Lower lobe of right lung (tissue), 2 donors: ENCODE measurements around the gene SIL1. TPM values are rescaled to one million over a fixed set of nuclear protein-coding genes. Genes with fewer than 3 reads are reported as not detected.

Experiments
- ATAC-seq, 2 donors: fragments of 200-7000 bp; cut with Tn5 transposase; one replicate each; pipeline ENCODE4 v1.9.1; 2020 to 2022; ENCODE audit warnings: mild to moderate bottlenecking in 2 of 2, moderate library complexity in 2 of 2
- DNase-seq: peaks from one replicate; pipeline ENCODE4 v3.0.0-alpha.2; 2020
- H3K27ac ChIP-seq: fragments of 200-600 bp; one replicate; pipeline ENCODE4 v1.8.0; 2022
- H3K27me3 ChIP-seq: fragments of 200-600 bp; one replicate; pipeline ENCODE4 v1.8.0; 2022; ENCODE audit warnings: low read depth
- H3K36me3 ChIP-seq: fragments of 200-600 bp; one replicate; pipeline ENCODE4 v1.8.0; 2022; ENCODE audit warnings: mild to moderate bottlenecking
- H3K4me1 ChIP-seq: fragments of 200-600 bp; one replicate; pipeline ENCODE4 v1.8.0; 2022
- H3K4me3 ChIP-seq: fragments of 200-600 bp; one replicate; pipeline ENCODE4 v1.8.0; 2022; ENCODE audit warnings: mild to moderate bottlenecking
- H3K9me3 ChIP-seq: fragments of 200-600 bp; one replicate; pipeline ENCODE4 v1.8.0; 2022
- intact Hi-C: fragments of 100-400 bp; cut with DNase I; formaldehyde crosslinking; loops from one replicate; pipeline ENCODE4 v1.11.0; 2022
- total RNA-seq: library from RNA; stranded (reverse); fragmentation: NEBNext Ultra II Directional; extraction: Animal tissue kit (Norgen Biotek cat#: 25700); gene quantifications from one replicate; pipeline ENCODE4 v1.2.1, GENCODE V29; 2021
- TF ChIP-seq, protein P1 (sequence below): fragments of 200-600 bp; IDR thresholded peaks from one replicate; pipeline ENCODE4 v1.8.0; 2022; ENCODE audit warnings: antibody characterized with exemption, mild to moderate bottlenecking
- donor health status: DM: no; HTN: yes; CAD: no; lungs with severe emphysema.

SIL1 gene
- total RNA-seq, 1 donor from 2014 or later, result 40.6 TPM

DNA sequence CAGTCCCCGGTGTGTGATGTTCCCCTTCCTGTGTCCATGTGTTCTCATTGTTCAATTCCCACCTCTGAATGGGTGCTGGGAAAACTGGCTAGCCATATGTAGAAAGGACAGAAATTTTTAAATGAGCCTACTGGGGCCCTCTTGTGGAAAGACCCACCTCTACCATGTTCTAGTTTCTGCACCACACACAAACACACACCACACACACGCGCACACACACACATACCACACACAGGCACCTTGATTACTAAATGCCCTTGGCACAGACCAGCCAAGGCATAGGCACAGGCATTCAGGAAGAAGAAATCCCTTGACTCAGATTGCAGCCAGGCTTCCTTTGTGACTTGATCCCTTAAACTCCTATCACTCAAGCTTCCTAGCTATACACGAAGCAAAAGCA lies 60.5 kb downstream of the SIL1 start:
- intact Hi-C loops, result no loop called here
- no peak for DNase-seq
- H3K4me1 ChIP-seq, result peaks cover 43% of the 10 kb centered on the region
- no peaks in the 10 kb centered on the region for H3K36me3 ChIP-seq
- no peaks in the 10 kb centered on the region for H3K9me3 ChIP-seq
- TF ChIP-seq, protein P1, sequence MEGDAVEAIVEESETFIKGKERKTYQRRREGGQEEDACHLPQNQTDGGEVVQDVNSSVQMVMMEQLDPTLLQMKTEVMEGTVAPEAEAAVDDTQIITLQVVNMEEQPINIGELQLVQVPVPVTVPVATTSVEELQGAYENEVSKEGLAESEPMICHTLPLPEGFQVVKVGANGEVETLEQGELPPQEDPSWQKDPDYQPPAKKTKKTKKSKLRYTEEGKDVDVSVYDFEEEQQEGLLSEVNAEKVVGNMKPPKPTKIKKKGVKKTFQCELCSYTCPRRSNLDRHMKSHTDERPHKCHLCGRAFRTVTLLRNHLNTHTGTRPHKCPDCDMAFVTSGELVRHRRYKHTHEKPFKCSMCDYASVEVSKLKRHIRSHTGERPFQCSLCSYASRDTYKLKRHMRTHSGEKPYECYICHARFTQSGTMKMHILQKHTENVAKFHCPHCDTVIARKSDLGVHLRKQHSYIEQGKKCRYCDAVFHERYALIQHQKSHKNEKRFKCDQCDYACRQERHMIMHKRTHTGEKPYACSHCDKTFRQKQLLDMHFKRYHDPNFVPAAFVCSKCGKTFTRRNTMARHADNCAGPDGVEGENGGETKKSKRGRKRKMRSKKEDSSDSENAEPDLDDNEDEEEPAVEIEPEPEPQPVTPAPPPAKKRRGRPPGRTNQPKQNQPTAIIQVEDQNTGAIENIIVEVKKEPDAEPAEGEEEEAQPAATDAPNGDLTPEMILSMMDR, result no peak
- H3K4me3 ChIP-seq, result no peak overlapping the region
- no peak overlapping the region for H3K27ac ChIP-seq
- ATAC-seq, result peak; percentile 43 to 54
- H3K27me3 ChIP-seq, result no peaks in the 10 kb centered on the region

DNA sequence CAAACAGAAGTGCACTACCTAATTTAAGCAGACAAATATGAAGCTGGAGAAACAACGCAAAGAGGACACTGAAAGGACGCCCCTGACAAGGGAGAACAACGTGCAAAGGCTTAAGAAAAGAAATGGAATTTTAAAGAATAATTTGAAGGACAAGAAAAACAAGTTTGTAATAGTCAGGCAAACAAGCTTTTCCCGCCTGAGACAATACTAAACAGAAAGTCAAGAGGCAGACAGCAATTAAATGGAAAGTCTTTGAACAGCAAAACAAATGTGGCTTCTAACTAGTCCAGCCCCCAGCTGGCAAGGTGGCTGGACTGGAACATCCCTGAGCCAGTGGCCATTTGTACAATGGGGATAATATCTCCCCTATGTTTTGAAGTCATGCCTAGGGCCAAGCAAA lies 63.3 kb downstream of the SIL1 start:
- Histone ChIP-seq H3K9me3 (no peaks in the 10 kb centered on the region), H3K4me1 (peaks cover 40% of the 10 kb centered on the region), H3K36me3 (no peaks in the 10 kb centered on the region), H3K27me3 (no peaks in the 10 kb centered on the region), H3K4me3 (no peak overlapping the region), H3K27ac (no peak overlapping the region)
- TF ChIP-seq, protein P1, result no peak
- no peak for ATAC-seq
- DNase-seq, result no peak
- intact Hi-C loops, result no loop called here

DNA sequence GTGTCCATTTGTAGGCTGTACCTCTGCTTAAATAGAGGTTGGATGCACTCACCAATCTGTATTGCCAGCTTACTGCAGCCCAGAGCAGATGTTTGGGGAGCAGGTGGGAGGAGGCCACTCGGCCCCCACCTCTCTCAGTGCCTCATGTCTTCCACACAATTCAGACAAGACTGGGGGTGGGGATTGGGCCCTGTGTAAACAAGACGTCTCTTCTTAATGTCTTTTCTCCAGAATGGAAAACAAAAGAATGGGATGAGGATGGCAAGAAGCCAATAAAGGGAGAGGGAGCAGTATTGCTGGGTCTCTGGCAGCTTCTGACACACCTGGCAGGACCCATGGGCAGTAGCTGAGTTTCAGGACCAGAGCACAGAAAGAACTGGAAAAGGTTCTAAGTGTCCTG lies 64.9 kb downstream of the SIL1 start:
- no peak overlapping the region for H3K27ac ChIP-seq
- peaks cover 26% of the 10 kb centered on the region for H3K4me1 ChIP-seq
- TF ChIP-seq, protein P1, result no peak
- no peak overlapping the region for H3K4me3 ChIP-seq
- intact Hi-C loops, result no loop called here
- ATAC-seq, result no peak
- no peaks in the 10 kb centered on the region for H3K9me3 ChIP-seq
- H3K27me3 ChIP-seq, result no peaks in the 10 kb centered on the region
- no peaks in the 10 kb centered on the region for H3K36me3 ChIP-seq
- no peak for DNase-seq

- ATAC-seq (no peak), DNase-seq (no peak)
- H3K4me1 ChIP-seq, result peaks cover 23% of the 10 kb centered on the region
- no peaks in the 10 kb centered on the region for H3K9me3 ChIP-seq
- H3K27me3 ChIP-seq, result no peaks in the 10 kb centered on the region
- no peak overlapping the region for H3K4me3 ChIP-seq
- no peaks in the 10 kb centered on the region for H3K36me3 ChIP-seq
- TF ChIP-seq, protein P1, result no peak
- H3K27ac ChIP-seq, result no peak overlapping the region
- intact Hi-C loops, result no loop called here
These were observed 65.7 kb downstream of the SIL1 start for GRCh38 chr5:139132515-139132914.

- ATAC-seq (peak; percentile 6 to 38), DNase-seq (no peak)
- Histone ChIP-seq H3K4me3 (no peak overlapping the region), H3K27ac (peak overlapping the region; percentile 31), H3K36me3 (peaks cover 2% of the 10 kb centered on the region), H3K9me3 (no peaks in the 10 kb centered on the region), H3K4me1 (peaks cover 23% of the 10 kb centered on the region), H3K27me3 (no peaks in the 10 kb centered on the region)
- TF ChIP-seq, protein P1, result no peak
- intact Hi-C loops, result no loop called here
These were observed 66.2 kb downstream of the SIL1 start for GRCh38 chr5:139131921-139132432.
